SK-N-SH treated with all-trans-retinoic acid at 6 μM for 48 hours (cell line): ENCODE measurements around the gene STAB2.

ENCODE experiments used
- ARNTL ChIP-seq: fragments of 450-650 bp; formaldehyde crosslinking; IDR thresholded peaks from 2 replicates; pipeline ENCODE4 v1.5.0; 2020; ENCODE audit warnings: low read depth, mild to moderate bottlenecking, moderate library complexity, borderline replicate concordance
- CSDC2 ChIP-seq: fragments of 250-450 bp; sonication (Bioruptor Pico); IDR thresholded peaks from 2 replicates; pipeline ENCODE4 v1.5.0; 2020; ENCODE audit warnings: mild to moderate bottlenecking, moderate library complexity
- GLIS3 ChIP-seq: fragments of 250-450 bp; sonication (Bioruptor Pico); IDR thresholded peaks from 2 replicates; pipeline ENCODE4 v1.5.0; 2020; ENCODE audit warnings: mild to moderate bottlenecking, moderate library complexity
- OSR1 ChIP-seq: fragments of 250-450 bp; sonication (Bioruptor Pico); IDR thresholded peaks from 2 replicates; pipeline ENCODE4 v1.8.0; 2022; ENCODE audit warnings: moderate library complexity, mild to moderate bottlenecking, inconsistent platforms
- RARB ChIP-seq: fragments of 250-450 bp; sonication (Bioruptor Pico); IDR thresholded peaks from 2 replicates; pipeline ENCODE4 v1.8.0; 2021; ENCODE audit warnings: mild to moderate bottlenecking, moderate library complexity
- TCF4 ChIP-seq: fragments of 250-450 bp; sonication (Bioruptor Pico); IDR thresholded peaks from 2 replicates; pipeline ENCODE4 v1.8.0; 2021; ENCODE audit warnings: mild to moderate bottlenecking, moderate library complexity, borderline replicate concordance
- ZC3H10 ChIP-seq: fragments of 250-450 bp; sonication (Bioruptor Pico); IDR thresholded peaks from 2 replicates; pipeline ENCODE4 v1.5.1; 2021; ENCODE audit warnings: mild to moderate bottlenecking, moderate library complexity
- ZFP3 ChIP-seq: fragments of 250-450 bp; sonication (Bioruptor Pico); IDR thresholded peaks from 2 replicates; pipeline ENCODE4 v1.5.0; 2020; ENCODE audit warnings: mild to moderate bottlenecking, moderate library complexity
- TF ChIP-seq, protein P1 (sequence below): fragments of 250-450 bp; sonication (Bioruptor Pico); IDR thresholded peaks from 2 replicates; pipeline ENCODE4 v1.8.0; 2020; ENCODE audit warnings: mild to moderate bottlenecking, moderate library complexity, borderline replicate concordance
- TF ChIP-seq, protein P2 (sequence below): fragments of 250-450 bp; sonication (Bioruptor Pico); IDR thresholded peaks from 2 replicates; pipeline ENCODE4 v1.5.0; 2020; ENCODE audit warnings: mild to moderate bottlenecking, moderate library complexity

DNA sequence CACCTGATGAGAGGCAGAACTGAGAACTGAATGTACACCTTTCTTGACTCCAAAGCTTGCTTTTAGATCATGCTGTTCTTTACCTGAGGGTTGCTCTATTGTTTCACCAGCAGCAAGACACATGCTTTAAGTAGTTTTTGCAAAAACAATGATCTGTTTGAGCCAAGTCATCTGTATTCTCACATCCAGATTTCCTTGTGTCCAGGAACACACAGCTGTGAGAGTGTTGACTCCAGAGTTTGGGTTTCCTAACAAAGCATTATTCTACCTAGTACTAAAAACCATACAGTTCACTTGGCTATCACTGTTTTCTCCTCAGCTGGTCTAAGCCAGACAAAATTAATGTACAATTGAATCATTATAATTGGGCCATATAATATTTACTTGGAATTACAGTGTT, 120.4 kb downstream of the STAB2 start:
- TF ChIP-seq, protein P1, sequence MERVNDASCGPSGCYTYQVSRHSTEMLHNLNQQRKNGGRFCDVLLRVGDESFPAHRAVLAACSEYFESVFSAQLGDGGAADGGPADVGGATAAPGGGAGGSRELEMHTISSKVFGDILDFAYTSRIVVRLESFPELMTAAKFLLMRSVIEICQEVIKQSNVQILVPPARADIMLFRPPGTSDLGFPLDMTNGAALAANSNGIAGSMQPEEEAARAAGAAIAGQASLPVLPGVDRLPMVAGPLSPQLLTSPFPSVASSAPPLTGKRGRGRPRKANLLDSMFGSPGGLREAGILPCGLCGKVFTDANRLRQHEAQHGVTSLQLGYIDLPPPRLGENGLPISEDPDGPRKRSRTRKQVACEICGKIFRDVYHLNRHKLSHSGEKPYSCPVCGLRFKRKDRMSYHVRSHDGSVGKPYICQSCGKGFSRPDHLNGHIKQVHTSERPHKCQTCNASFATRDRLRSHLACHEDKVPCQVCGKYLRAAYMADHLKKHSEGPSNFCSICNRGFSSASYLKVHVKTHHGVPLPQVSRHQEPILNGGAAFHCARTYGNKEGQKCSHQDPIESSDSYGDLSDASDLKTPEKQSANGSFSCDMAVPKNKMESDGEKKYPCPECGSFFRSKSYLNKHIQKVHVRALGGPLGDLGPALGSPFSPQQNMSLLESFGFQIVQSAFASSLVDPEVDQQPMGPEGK (CRISPR knock-in tag) = no peak
- TF ChIP-seq, protein P2, sequence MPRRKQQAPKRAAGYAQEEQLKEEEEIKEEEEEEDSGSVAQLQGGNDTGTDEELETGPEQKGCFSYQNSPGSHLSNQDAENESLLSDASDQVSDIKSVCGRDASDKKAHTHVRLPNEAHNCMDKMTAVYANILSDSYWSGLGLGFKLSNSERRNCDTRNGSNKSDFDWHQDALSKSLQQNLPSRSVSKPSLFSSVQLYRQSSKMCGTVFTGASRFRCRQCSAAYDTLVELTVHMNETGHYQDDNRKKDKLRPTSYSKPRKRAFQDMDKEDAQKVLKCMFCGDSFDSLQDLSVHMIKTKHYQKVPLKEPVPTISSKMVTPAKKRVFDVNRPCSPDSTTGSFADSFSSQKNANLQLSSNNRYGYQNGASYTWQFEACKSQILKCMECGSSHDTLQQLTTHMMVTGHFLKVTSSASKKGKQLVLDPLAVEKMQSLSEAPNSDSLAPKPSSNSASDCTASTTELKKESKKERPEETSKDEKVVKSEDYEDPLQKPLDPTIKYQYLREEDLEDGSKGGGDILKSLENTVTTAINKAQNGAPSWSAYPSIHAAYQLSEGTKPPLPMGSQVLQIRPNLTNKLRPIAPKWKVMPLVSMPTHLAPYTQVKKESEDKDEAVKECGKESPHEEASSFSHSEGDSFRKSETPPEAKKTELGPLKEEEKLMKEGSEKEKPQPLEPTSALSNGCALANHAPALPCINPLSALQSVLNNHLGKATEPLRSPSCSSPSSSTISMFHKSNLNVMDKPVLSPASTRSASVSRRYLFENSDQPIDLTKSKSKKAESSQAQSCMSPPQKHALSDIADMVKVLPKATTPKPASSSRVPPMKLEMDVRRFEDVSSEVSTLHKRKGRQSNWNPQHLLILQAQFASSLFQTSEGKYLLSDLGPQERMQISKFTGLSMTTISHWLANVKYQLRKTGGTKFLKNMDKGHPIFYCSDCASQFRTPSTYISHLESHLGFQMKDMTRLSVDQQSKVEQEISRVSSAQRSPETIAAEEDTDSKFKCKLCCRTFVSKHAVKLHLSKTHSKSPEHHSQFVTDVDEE (CRISPR knock-in tag) = no peak
- no peak for TF ChIP-seq ARNTL (CRISPR knock-in tag)
- TF ChIP-seq OSR1 (CRISPR knock-in tag) = no peak
- no peak for TF ChIP-seq GLIS3
- no peak for TF ChIP-seq RARB (CRISPR knock-in tag)
- no peak for TF ChIP-seq TCF4
- no peak for TF ChIP-seq CSDC2 (CRISPR knock-in tag)
- TF ChIP-seq ZC3H10 (CRISPR knock-in tag) = no peak
- TF ChIP-seq ZFP3 = no peak
